SH-SY5Y (cell line): ENCODE measurements around the gene CHDH.

Experiments used
- GATA2 ChIP-seq: IDR thresholded peaks from 2 replicates; pipeline ENCODE4 v1.6.1; 2011; ENCODE audit warnings: mild to moderate bottlenecking, low read depth, low read length
- GATA3 ChIP-seq: IDR thresholded peaks from 2 replicates; pipeline ENCODE4 v1.6.1; 2011; ENCODE audit warnings: low read depth, mild to moderate bottlenecking, low read length, moderate library complexity

- TF ChIP-seq GATA2 = no peak
- TF ChIP-seq GATA3 = no peak
These were observed 45.9 kb downstream of the CHDH start for GRCh38 chr3:53800041-53800906.
